Endothelial cell of hepatic sinusoid (primary cell): ENCODE data around the gene C1orf115.
"Not testable (repeated sequence)": the region's sequence is repeated elsewhere in the genome, so short reads cannot be mapped to it uniquely, and the experiment has no call there.

Experiments
- in situ Hi-C: cut with HindIII; loops from 2 replicates; pipeline ENCODE4 v1.10.0; 2017; ENCODE audit warnings: low sequenced_read_pairs

The C1orf115 gene

GRCh38 chr1:220692436-220693228 lies 2.5 kb downstream of the C1orf115 start:
- in situ Hi-C loops: no loop called here

DNA sequence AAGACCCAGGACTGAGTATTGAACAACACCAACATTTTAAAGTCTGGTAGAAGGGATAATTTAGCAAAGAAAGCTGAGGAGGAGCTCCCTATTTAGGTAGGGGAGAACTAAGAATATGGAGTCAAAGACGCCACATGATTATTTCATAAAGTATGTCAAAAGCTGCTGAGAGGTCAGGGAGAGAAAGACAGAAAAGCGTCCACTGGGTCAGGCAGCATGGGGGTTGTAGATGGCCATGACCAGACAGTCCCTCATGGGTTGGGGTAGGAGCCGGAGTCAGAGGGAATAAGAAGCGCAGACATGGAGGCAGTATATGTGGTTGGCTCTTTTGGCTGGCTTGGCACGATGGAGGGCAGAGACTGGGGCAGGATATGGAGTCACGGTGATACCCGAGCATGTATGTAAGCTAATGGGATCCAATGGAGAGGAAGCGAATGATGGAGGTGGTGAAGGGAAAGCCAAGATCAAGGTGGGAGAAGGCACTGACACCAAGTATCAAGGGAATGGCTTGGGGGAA lies 4.8 kb downstream of the C1orf115 start:
- in situ Hi-C loops: no loop called here

GRCh38 chr1:220695426-220695825 lies 5.3 kb downstream of the C1orf115 start:
- in situ Hi-C loops: no loop called here

- in situ Hi-C loops: no loop called here
These were observed 6.2 kb downstream of the C1orf115 start for GRCh38 chr1:220696226-220696862.

GRCh38 chr1:220696863-220697231 lies 6.7 kb downstream of the C1orf115 start:
- in situ Hi-C loops: no loop called here

DNA sequence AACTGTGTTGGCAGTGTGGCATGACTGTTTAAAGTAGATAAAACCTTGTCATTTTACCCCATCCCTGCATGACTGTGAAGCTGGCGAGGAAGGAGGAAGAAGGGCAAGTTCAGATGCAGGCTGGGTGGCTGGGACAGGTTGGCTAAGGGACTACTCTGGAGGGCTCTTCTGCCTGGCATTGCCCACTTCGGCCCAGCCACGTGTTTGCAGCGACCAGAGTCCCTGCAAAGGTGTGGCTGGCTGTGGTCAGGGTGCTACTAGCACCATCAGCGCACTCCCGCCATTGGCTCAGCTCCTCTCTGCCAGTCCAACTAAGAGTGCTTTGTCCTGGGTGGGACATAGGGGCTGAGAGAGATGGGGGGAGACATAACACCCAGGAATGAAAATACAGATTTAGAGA lies 7.2 kb downstream of the C1orf115 start:
- in situ Hi-C loops: no loop called here

GRCh38 chr1:220698607-220699016 lies 8.4 kb downstream of the C1orf115 start:
- in situ Hi-C loops: no loop called here

- in situ Hi-C loops: no loop called here
These were observed 8.9 kb downstream of the C1orf115 start for GRCh38 chr1:220699044-220699443.

DNA sequence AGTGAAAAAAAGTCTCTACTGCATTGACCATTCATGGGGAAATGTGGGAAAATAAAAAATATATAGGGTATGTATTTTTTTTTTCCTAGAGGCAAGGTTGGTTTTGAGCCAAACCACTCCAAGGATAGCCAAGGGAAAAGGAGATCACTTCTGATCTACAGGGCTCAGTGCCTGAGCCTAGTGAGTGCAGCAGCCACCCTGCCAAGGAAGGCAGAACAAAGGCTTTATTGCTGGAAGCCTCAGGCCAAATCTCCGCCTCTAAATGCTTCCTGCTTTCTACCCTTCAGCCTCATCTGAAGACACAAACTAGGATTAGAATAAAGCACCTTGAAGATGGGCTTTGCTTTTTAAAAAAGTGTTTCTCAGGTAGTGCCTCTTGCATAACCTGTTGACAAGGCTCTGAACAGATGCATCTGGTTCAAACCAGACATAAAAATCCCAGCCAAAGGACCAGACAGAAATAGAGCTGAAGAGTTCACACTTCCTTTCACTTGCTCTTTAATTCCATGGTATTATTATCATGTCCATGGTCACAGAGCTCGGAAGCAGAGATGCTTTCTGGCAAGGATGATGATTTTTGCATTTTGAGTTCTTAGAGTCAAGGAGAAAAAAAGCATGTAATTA lies 10.5 kb downstream of the C1orf115 start:
- in situ Hi-C loops: no loop called here

GRCh38 chr1:220701974-220702373 lies 11.8 kb downstream of the C1orf115 start:
- in situ Hi-C loops: no loop called here

- in situ Hi-C loops: no loop called here
These were observed 12.6 kb downstream of the C1orf115 start for GRCh38 chr1:220702733-220703270.

- in situ Hi-C loops: no loop called here
These were observed 13.1 kb downstream of the C1orf115 start for GRCh38 chr1:220703305-220703704.

DNA sequence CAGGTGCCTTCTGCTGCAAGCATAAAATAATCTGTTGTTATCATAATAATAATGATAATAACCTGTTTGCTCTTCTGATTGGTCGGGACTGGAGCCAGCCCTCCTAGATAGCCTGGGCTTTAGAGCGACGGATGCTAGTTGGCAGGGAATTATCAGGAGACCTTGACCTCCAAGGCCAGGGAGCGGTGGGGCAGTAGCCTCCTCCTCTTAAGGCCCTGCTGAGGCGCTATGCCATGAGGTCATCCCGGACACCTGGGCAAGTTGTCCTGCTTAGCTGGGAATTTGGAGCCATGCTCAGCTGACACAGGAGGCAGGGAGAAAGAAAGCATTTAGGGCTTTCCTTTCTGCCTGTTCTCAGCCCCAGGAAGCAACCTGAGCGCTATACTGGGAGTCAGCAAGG lies 15.6 kb downstream of the C1orf115 start:
- in situ Hi-C loops: no loop called here

DNA sequence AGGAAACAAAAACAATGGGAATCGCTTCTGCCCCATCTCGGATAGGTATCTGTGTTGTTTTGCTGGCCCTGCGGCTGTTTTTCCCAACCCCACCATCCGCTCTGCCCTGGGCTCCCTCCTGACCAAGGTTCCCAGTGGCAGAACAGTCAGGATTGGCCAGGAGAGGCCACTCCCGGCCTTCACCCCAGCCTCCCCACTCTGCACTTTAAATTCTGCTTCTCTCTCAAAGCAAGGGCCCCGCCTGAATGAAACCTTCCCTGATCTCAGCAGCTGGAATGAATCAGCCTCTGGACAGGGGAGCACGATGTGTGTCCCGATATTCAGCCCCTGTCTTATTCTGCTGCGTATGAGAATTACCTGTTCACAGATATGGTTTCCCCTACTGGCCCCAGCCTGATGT lies 16.3 kb downstream of the C1orf115 start:
- in situ Hi-C loops: no loop called here

DNA sequence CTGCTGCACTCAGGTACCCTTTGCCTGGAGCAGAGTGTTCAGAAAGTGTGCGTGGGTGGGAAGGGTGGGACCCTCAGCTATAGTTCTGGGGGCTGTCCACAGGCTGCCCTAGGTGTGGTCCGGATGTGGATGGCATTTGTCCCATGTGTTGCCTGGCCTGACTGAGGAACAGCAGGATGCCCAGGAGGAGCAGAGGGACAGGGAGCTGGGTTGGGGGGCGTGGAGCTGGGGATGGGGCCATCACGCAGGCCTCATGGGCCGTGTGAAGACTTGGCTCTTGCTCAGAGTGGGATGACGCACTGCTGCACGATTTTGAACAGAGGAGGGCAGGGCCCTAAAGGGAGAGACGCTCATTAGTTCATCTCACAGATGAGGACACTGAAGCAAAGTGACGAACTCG lies 17.0 kb downstream of the C1orf115 start:
- in situ Hi-C loops: no loop called here

- in situ Hi-C loops: no loop called here
These were observed 18.1 kb downstream of the C1orf115 start for GRCh38 chr1:220708244-220708643.

GRCh38 chr1:220708936-220709801 lies 19.0 kb downstream of the C1orf115 start:
- in situ Hi-C loops: no loop called here

- in situ Hi-C loops: no loop called here
These were observed 20.2 kb downstream of the C1orf115 start for GRCh38 chr1:220710333-220710732.

GRCh38 chr1:220711056-220711809 lies 21.1 kb downstream of the C1orf115 start:
- in situ Hi-C loops: no loop called here

DNA sequence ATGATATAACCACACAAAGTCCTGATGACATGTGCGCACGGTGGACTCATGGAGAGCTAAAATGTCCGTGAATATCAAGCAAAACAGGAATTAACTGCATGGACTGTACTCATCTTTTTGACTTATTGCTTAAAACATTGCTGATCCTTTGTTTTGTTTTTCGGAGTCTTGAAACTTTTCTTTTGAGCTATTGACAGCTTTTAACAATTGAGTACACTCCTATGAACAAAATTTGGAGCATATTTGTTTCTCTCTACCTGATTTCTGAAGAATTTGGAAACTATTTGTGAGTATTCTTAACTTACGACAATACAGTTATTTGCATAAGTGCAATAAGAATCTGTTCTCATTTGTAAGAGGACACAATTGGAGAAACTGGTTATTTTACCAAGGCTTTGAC lies 25.8 kb downstream of the C1orf115 start:
- in situ Hi-C loops: not testable (repeated sequence)
